ENCODE measurements around the gene ATPAF1.

GRCh38 chr1:46589529-46589928 is 78.6 kb downstream of the ATPAF1 start:
- no peak for TF ChIP-seq CTCF (IDR thresholded peaks at IDR 0.05)
- no peak for TF ChIP-seq POLR2AphosphoS5 (IDR thresholded peaks at IDR 0.05; ENCODE audit: low read depth, low read length)
- no peak for TF ChIP-seq REST (IDR thresholded peaks at IDR 0.05; ENCODE audit: low read depth, low read length)
- no peak for TF ChIP-seq GABPA (IDR thresholded peaks at IDR 0.05; ENCODE audit: low read depth)
- TF ChIP-seq EP300 (IDR thresholded peaks at IDR 0.05; ENCODE audit: borderline replicate concordance in 1 of 2, low read depth in 1 of 2, low read length in 1 of 2): no peak
- no peak for TF ChIP-seq ELF1 (IDR thresholded peaks at IDR 0.05)
- TF ChIP-seq PBX3 (IDR thresholded peaks at IDR 0.05): no peak
- no peak for TF ChIP-seq EZH2phosphoT487 (IDR thresholded peaks at IDR 0.05; ENCODE audit: borderline replicate concordance, low read depth)
